Prostate gland (tissue), 2 donors: ENCODE results near the gene REEP2. TPM values are rescaled to one million over a fixed set of nuclear protein-coding genes. Genes with fewer than 3 reads are reported as not detected.

Experiments used
- DNase-seq: peaks from one replicate; pipeline ENCODE4 v3.0.0-alpha.2; 2019; ENCODE audit warnings: low spot score
- H3K27ac ChIP-seq, 2 donors: fragments of 200-600 bp; sonication (generic); 2 replicates each; pipeline ENCODE4 v1.5.1; 2017 to 2019
- H3K27me3 ChIP-seq: fragments of 200-600 bp; sonication (generic); replicated peaks from 2 replicates; pipeline ENCODE4 v1.5.1; 2019; ENCODE audit not compliant: insufficient read depth
- H3K36me3 ChIP-seq, 2 donors: fragments of 200-600 bp; sonication (generic); 1 replicate in 1 of 2; 2 replicates in 1 of 2; pipeline versions ENCODE4 v1.5.1 to v1.8.1; 2017 to 2019
- H3K4me1 ChIP-seq: fragments of 200-600 bp; sonication (generic); replicated peaks from 2 replicates; pipeline ENCODE4 v1.5.1; 2019
- H3K4me3 ChIP-seq, 2 donors: fragments of 200-600 bp; sonication (generic); 2 replicates each; pipeline ENCODE4 v1.5.1; 2017 to 2019
- H3K9me3 ChIP-seq: fragments of 200-600 bp; sonication (generic); 2 replicates; pipeline ENCODE4 v1.5.1; 2017
- CTCF ChIP-seq, 4 experiments: fragments of 200-600 bp in 2 of 4; fragments of 450-650 bp in 2 of 4; sonication (generic) in 2 of 4; IDR thresholded peaks; 1 replicate in 3 of 4; 2 replicates in 1 of 4; pipeline ENCODE4 v1.5.1; 2016 to 2019; ENCODE audit warnings: antibody characterized with exemption in 4 of 4, mild to moderate bottlenecking in 2 of 4, moderate library complexity in 2 of 4
- POLR2A ChIP-seq: fragments of 450-650 bp; IDR thresholded peaks from one replicate; pipeline ENCODE4 v1.6.1; 2016; ENCODE audit warnings: antibody characterized with exemption, mild to moderate bottlenecking
- POLR2AphosphoS5 ChIP-seq: sonication (generic); formaldehyde crosslinking; IDR thresholded peaks from one replicate; pipeline ENCODE4 v1.6.1; 2017; ENCODE audit warnings: antibody characterized with exemption
- WGBS: methylation state at CpG from one replicate; pipeline ENCODE4 v1.1.5; 2018; 5-methylcytosine and 5-hydroxymethylcytosine counted together
- intact Hi-C: fragments of 100-400 bp; cut with DNase I; formaldehyde crosslinking; loops from one replicate; pipeline ENCODE4 v1.14.2; 2022
- total RNA-seq, 2 donors: library from RNA; depleted of rRNA; stranded (reverse); fragments of >200 nt; gene quantifications; one replicate each; pipeline ENCODE4 v1.1.0, GENCODE V29; 2016

REEP2 gene
- total RNA-seq, 2 donors from 2014 or later = 4.1 to 21.2 TPM

DNA sequence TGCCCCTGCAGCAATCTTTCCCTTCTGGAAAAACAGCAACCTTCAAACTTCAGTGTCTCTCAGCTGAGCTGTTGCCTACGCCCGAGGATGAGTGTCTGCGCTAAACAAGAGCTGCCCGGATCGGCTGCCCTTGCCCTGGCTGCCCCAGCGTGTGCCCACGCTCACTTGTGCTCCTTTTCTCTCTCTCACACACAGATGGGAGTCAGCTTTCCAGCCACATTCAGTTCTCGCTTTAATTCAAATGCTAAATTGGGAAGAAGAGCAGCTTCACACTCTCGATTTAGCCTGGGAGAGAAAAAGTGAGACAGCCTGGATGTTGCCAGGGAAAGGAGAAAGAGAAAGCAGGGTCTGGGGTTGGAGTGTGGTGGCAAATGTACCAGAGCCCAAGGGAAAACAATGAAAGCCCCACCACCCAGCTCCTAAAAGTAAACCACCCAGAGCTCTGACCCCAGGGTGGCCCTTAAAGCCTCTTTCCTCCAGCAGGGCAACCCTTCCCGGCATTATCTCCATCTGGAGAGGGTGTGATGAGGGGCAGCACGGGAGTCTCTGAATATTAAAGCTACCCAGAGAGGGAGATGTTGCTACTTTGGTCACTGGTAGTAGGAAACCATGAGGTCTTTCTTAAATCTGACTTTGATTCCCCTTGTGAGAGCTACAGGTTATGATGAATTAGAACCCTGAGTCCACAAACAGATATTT is 16.5 kb downstream of the REEP2 start:
- TF ChIP-seq POLR2AphosphoS5 = no peak
- no peak for TF ChIP-seq POLR2A
- TF ChIP-seq CTCF (IDR thresholded peaks at IDR 0.05) = no peak
- H3K27ac ChIP-seq = no peak overlapping the region
- no peak for DNase-seq
- H3K27me3 ChIP-seq = no peaks in the 10 kb centered on the region
- 85% methylated on average over 11 of the region's 11 CpGs for WGBS
- no peaks in the 10 kb centered on the region for H3K9me3 ChIP-seq
- H3K4me3 ChIP-seq = no peak overlapping the region
- no peaks in the 10 kb centered on the region for H3K36me3 ChIP-seq
- no peaks in the 10 kb centered on the region for H3K4me1 ChIP-seq
- intact Hi-C loops = no loop called here

GRCh38 chr5:138457531-138458275 is 18.8 kb downstream of the REEP2 start:
- H3K4me3 ChIP-seq = no peak overlapping the region
- H3K36me3 ChIP-seq = no peaks in the 10 kb centered on the region
- no peaks in the 10 kb centered on the region for H3K4me1 ChIP-seq
- no peak for TF ChIP-seq POLR2AphosphoS5
- WGBS = 69% methylated on average over 12 of the region's 12 CpGs
- no peak overlapping the region for H3K27ac ChIP-seq
- intact Hi-C loops = no loop called here
- H3K9me3 ChIP-seq = no peaks in the 10 kb centered on the region
- DNase-seq = no peak
- no peaks in the 10 kb centered on the region for H3K27me3 ChIP-seq

- Histone ChIP-seq H3K9me3 (no peaks in the 10 kb centered on the region), H3K36me3 (no peaks in the 10 kb centered on the region), H3K4me3 (no peak overlapping the region), H3K4me1 (peaks cover 2% of the 10 kb centered on the region), H3K27ac (no peak overlapping the region), H3K27me3 (no peaks in the 10 kb centered on the region)
- TF ChIP-seq POLR2AphosphoS5 (no peak), POLR2A (no peak), CTCF (IDR thresholded peaks at IDR 0.05) (no peak)
- no peak for DNase-seq
- intact Hi-C loops = no loop called here
- WGBS = 36% methylated on average over 11 of the region's 11 CpGs
Observed at GRCh38 chr5:138458384-138458783, 19.5 kb downstream of the REEP2 start.

GRCh38 chr5:138458856-138459255 is 20.0 kb downstream of the REEP2 start:
- no peak for DNase-seq
- WGBS = 74% methylated on average over 9 of the region's 9 CpGs
- H3K27ac ChIP-seq = no peak overlapping the region
- intact Hi-C loops = no loop called here
- H3K4me3 ChIP-seq = no peak overlapping the region
- TF ChIP-seq CTCF (IDR thresholded peaks at IDR 0.05) (no peak), POLR2AphosphoS5 (no peak), POLR2A (no peak)
- H3K36me3 ChIP-seq = no peaks in the 10 kb centered on the region
- H3K4me1 ChIP-seq = peaks cover 3% of the 10 kb centered on the region
- H3K27me3 ChIP-seq = no peaks in the 10 kb centered on the region
- no peaks in the 10 kb centered on the region for H3K9me3 ChIP-seq

- no peak overlapping the region for H3K4me3 ChIP-seq
- WGBS = 87% methylated on average over 11 of the region's 11 CpGs
Observed at GRCh38 chr5:138459311-138459933, 20.6 kb downstream of the REEP2 start.

More at GRCh38 chr5:138459311-138459933, 20.6 kb downstream of the REEP2 start:
- Histone ChIP-seq H3K4me1 (peaks cover 3% of the 10 kb centered on the region), H3K36me3 (no peaks in the 10 kb centered on the region), H3K27me3 (no peaks in the 10 kb centered on the region), H3K27ac (no peak overlapping the region), H3K9me3 (no peaks in the 10 kb centered on the region)
- intact Hi-C loops = no loop called here
- no peak for DNase-seq
- TF ChIP-seq POLR2AphosphoS5 (no peak), POLR2A (no peak), CTCF (IDR thresholded peaks at IDR 0.05) (no peak)
